ENCODE results near the gene SLC2A10. TPM values are rescaled to one million over a fixed set of nuclear protein-coding genes. Genes with fewer than 3 reads are reported as not detected.
A peak's percentile ranks its signal among the peaks of the same experiment; 100 is the strongest.

The SLC2A10 gene
- total RNA-seq, 1 donor from 2014 or later, result 31.2 TPM

DNA sequence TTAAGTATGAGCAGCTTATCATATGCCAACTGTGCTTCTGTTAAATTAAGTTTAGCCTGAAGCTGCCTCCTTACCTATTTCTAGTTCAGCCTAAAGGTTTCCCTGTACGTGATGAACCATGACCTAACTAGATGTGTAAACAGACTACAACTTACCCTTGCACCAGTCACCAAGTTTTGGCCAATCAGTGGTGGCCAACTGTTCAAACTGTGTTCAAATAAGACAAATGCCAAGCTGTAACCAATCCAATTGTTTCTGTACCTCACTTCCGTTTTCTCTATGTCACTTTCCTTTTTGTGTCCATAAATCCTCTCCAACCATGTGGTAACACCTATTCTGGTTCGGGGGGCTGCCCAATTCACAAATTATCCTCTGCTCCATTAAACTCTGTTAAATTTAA, 6.0 kb upstream of the SLC2A10 start:
- no peak for DNase-seq

DNA sequence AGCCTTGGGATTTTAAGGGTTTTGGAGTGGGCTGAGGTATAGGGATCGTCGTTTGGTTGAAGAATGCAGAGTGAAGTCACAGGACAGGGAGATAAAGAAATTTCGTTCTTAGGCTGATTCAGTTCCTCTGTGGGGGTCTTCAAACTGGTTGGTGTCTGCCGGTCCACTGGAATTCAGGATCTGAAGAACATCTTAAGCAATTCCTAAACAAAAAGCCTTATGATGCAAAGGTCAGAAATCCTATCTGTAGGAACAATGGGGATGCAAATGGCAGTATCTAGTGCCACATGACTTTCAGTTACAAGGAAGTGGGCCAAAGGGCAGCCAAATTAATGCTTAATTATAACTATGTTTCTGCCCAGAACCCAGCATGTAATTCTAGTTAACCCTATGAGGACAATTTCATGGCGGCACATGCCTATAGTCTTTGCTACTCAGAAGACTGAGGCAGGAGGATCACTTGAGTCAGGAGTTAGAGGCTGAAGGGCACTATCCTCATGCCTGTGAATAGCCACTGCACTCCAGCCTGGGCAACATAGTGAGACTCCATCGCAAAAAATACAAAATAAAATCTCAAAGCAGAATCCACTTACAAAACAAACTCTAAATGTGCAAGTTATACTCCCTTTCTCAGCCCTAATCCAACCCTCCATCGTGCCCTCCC, 4.6 kb upstream of the SLC2A10 start:
- DNase-seq, result no peak

DNA sequence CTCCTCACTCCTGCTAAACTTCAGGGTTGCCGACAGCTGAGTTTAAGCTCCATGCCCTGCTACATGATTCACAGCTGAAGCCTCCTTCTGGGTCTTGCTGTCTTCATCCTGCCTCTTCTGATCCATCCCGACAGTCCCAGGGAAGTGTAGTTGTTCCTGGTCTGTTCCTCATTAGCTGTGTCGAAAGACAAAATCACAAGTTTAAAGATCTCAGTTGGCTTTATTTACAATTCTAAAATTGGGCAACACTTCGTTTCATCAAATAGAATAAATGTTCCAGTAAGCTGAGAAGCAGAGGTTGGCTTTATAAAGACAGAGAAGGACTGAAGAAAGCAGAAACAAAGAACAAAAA, 4.1 kb upstream of the SLC2A10 start:
- no peak for DNase-seq

DNA sequence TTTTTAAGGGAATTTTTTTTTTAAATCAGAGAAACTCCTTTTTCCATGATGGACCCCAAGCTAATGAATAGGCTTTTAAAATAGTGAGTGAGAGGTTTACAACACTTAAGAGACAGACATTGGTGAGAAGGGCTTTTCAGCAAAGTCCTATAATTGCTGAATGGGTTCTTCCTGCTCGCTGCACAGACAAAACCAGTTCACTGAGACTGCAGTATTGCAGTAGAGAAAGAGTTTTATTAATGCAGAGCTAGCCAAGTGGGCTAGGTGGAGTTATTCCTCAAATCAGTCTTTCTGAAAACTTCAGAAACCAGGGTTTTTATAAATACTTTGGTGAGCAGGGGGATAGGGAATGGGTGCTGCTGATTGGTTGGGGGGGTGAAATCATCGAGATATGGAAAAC, 3.2 kb upstream of the SLC2A10 start:
- DNase-seq, result no peak

DNA sequence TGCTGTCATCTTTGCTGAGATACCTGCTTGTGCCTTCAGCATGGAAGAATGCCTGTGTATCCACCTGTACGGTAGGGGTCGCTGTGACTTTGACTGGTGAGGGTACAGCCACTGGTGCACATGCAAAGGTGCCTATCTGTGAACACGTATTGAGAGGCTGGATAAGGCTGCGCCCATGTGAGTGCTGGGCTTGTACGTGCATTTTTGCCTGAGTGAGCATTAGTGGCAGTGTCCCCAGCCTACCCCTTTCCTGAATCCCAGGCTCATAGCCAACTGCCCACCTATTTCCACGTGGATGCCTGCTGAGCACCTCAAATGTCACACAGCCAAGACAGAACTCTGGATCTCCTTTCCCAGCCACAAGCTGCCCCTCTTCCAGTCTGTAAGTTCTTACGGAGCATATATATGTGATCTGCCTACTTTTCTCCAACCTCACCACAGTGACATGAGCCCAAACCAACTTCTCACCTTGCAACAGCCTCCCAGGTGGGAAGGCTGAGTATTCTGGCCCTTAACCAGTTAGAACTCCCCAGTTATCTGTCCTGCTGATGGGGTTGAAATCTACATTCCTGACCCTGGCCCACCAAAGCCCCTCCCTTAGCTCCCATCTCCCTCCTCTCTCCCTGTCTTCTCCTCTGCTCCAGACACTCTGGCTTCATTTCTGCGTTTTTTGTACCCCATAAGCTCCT, 1.1 kb upstream of the SLC2A10 start:
- DNase-seq, result peak; percentile 41

DNA sequence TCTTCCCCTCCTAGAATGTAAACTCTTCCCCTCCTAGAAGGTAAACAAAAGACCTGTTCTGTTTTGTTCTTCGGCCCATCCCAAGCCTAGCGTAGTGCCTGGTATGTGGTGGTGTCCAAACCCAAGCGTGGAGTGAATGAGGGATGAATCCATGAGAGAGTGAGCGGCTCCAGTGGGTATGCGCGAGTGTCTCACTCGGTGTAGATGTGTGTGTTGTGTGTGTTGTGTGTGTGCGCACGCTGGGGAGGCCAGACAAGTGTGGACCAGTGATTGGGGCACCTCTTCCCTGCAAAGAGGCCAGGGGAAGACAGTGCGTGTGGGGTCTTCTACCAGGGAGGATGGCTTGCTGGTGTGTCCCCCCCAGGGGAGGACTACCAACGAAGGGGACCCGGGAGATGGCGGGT, 392 bp upstream of the SLC2A10 start:
- peak; percentile 56 for DNase-seq

DNA sequence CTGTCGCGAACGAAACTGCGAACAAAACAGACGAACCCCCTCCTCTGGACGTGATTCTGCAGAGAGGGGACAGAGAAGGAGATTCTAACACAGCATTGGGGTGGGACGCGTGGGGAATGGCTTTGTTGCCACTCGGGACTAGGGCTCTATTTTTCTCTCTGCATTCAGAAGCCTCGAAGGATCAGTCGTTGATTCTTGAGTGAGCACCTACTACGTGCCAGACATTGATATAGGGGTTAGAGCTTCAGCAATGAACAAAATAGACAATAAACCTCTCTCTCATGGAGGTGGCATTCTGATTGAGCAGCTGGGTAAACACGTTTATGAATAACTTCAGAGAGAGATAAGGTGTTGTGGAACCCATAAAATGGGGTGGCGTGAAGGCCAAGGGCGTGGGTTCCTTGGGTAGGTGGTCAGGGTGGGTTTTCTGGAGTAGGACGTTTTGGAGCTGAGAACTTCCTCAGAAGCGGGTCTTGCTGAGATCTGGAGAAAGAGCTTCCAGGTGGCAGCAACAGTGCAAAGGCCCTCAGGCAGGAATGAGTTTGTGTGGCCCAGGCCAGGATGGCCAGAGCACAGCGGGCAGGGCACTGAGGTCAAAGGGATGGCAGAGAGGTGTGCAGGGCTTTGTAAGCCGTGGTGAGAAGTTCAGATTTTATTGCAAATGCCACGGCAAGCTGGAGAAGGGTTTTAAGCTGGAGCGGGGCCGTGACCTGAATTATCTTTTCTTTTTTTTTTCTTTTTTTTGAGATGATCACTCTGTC, 884 bp downstream of the SLC2A10 start:
- DNase-seq, result no peak

DNA sequence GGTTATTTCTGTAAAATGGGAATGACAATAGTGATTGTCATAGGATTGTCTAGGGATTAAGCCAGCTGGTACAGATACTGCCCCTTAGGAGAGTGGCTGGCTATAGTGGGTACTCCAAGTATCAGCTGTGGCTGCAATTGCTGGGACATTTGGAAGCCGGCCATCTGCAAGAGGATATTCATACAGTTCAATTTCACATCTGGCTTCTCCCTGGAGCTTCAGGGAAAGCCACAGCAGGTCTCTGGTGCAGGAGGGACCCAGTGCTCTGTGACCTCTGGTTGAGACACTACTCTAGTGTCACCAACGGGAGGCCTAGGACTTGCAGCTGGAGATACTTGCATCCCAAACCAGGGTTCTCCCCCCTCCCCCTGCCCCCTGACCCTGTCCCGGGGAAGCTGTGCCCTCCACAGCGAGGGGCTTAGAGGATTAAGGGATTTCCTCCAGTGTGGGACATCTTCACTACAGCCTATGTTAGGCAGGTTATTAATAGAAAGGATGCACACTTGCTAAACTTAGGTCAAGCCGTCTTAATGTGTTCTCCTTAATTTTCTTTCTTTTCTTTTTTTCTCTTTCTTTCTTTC, 2.7 kb downstream of the SLC2A10 start:
- DNase-seq, result peak; percentile 71

DNA sequence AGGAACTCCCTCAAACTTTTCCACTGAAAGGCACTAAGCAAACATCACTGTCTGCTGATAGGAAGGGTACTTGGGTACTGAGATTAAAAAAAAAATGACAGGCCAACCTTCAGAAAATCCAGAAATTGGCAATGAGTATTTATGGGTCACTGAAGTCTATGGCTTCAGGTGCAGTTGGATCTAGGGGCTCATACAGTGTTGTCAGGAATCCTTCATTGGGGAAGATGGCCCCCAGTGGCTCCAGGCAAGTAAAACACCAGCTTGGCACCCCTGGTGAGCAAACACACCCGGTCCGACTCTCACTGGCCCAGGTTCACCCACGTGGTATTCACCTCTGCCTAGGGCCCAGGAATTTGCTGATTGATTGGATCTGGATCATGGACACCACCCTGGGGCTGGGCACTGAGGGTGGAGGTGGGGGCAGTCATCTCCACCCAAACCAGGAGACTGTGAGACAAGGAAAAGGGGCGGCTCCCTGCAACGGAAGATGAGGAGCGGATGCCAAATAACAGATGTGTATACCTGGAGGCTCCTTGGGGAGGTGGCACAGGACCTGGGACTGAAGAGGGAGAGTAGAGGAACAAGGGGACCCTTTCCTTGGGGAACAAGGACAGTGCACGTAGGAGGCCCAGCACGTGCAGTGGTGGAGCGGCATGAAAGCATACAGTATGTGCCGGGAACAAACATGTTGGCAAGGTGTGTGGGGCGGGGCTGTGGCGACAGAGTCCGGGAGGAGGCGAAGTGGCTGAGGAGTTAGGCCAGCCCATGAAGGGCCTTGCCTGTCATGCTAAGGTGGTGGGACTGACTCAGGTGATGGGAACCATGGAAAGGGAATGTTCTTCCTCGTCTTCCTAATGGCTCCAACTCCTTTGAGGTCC, 4.7 kb downstream of the SLC2A10 start:
- DNase-seq, result no peak

DNA sequence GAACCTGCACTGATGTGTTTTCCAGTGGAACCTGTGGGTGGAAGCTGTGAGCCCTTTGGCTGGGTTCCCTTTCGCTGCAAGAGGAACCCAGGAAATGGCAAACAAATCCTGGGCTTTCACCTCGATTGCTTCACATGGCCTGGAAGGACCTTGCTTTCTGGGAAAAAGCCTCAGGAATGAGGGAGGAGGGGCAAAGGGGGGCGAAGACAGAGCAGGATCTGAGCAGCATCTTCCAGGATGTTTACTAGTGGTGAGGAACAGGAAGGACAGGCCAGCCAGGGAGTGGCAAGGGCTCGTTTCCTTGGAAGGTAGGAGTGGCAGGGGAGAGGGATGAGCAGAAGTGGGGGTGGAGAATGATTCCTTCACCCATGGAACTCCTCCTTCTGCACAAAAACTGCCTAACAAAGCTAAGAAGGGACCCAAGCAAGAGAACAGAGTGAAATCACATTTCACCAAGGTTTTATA, 5.9 kb downstream of the SLC2A10 start:
- peak; percentile 12 for DNase-seq

DNA sequence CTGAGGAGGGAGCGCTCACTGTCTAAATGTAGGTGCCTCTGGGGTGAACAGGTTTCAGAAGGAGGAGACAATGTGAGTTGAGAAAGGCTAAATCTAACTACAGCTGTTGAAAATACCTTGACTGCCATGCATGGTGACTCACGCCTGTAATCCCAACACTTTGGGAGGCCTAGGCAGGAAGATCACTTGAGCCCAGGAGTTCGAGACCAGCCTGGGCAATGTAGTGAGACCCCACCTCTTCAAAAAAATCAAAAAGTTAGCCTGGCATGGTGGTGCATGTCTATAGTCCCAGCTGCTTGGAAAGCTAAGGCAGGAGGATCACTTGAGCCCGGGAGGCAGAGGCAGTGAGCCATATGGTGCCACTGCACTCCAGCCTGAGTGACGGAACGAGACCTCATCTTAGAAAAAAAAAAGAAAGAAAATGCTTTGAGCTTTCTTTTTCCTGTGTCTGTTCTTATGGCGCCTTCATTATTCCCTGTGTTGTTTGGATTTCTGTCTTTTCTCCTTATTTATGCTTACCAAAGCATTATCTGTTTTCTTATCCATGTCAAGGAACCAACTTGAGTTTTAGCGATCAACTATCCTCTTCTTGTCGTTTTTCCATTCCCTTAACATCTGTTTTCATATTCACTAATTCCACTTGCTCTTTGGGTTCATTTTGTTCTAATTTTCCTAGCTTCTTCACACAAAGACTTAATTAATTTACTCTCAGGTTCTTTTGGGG, 8.5 kb downstream of the SLC2A10 start:
- DNase-seq, result no peak

DNA sequence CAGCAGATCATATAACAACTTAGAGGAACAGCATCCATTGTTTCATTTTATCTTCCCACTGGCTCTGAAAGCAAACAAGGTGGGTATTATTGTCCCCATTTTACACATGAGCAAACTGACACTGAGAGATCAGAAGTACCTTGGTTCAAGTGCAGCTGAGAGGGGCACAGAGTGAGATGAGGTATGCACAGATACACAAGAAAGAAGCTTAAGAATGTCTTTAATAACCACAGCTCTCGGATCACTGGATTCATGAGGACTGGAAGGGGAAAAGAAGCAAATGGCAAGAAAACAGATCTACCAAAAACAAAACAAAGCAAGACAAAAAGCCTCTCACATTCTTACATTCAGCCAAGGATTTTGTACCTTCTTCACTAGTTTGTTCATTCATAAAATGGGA, 10.6 kb downstream of the SLC2A10 start:
- no peak for DNase-seq

DNA sequence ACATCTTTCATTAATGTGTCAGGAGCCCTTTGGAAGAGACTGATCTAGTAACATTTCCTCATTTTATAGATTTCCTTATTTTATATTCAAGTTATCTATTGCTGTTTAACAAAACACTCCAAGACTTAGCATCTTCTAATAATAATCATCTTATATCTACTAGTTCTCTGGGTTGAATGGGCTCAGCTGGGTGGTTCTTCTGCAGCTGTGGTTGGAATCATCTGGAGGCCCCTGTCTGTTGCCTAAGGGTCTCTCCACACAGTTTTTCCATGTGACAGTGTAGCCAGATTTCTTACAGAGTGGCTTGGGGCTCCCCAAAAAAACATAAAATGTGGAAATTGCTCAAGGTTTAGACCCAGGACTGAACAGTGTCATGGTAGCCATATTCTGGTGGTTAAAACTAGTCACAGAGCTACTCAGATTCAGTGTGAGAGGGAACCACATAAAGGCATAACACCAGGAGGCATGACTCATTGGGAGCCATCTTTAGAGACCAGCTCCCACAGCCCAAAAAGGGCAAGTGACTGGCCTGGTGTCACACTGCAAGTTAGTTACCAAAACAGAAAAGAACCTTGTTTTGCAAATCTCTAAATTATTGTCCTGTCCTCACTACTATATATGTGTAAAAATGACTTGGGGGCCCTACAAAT, 11.5 kb downstream of the SLC2A10 start:
- no peak for DNase-seq

DNA sequence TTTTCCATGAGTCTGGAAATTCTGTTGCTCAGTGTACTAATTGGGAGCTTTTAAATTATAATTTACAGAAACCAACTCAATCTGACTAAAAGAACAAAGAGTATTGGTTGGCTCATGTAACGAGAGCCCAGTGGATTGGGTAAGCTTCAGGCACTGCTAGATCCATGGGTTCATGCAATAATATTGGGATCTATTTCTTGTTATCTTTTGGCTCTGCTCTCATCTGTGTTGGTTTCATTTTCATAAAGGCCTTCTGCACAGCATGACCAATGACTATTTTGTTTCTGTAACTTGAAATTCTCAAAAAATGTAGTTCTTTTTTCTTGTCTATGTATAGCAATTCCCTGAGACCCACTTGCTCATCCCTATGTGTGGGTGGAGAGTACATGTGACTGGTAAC, 12.0 kb downstream of the SLC2A10 start:
- no peak for DNase-seq

DNA sequence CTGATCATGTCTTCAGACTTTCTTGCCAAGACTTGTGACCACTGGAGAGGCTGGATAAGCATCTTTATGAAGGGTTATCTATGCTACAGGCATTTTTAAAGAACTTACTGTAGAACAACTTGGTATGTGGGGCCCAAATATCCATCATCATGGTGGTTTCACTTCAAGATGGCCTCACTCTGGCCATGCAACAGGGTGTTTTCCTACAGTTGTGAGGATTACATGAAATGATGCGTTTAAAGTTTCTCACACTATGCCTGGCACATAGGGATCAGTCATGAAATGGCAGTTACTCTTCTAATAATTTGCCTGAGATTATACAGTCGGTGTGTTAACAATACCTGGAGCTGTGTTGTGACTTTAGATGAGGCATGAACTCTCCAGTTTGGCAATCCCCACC, 13.0 kb downstream of the SLC2A10 start:
- DNase-seq, result no peak

DNA sequence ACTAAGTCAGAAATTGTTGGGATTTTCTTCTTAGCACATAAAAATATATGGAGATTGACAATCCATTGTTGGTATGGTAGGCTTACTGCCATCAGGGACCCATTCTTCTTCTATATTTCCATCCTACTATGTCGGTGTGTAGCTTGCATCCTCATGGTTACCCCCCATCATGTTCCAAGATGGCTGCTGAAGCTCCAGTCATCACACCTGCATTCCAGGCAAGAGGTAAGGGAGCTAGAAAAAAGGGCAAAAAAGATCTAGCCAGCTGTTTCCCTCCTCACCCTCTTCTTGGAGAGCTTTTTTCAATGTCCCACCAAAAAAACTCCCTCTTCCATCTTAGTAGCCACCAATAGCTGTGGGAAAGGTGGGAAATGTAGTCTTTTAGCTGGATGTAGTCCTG, 13.6 kb downstream of the SLC2A10 start:
- no peak for DNase-seq

DNA sequence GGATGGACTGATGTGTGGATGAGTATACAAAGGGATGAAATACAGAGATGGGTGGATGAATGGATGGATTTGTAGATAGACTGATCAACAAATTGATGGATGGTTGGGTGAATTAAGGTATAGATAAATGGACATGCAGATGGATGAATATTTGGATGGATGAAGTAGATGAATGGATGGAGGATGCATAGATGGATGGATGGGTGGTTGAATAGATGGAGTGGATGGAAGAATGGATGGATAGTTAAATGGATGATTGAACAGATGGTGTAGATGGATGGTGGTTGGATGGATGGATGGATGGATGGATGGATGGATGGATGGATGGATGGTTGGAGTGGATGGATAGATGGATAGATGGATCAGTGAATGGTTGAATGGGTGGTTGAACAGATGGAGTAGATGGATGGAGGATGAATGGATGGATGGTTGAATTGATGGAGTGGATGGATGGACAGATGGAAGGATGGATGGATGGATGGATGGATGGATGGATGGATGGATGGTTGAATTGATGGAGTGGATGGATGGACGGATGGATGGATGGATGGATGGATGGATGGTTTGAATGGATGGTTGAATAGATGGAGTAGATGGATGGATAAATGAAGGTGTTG, 15.0 kb downstream of the SLC2A10 start:
- no peak for DNase-seq

DNA sequence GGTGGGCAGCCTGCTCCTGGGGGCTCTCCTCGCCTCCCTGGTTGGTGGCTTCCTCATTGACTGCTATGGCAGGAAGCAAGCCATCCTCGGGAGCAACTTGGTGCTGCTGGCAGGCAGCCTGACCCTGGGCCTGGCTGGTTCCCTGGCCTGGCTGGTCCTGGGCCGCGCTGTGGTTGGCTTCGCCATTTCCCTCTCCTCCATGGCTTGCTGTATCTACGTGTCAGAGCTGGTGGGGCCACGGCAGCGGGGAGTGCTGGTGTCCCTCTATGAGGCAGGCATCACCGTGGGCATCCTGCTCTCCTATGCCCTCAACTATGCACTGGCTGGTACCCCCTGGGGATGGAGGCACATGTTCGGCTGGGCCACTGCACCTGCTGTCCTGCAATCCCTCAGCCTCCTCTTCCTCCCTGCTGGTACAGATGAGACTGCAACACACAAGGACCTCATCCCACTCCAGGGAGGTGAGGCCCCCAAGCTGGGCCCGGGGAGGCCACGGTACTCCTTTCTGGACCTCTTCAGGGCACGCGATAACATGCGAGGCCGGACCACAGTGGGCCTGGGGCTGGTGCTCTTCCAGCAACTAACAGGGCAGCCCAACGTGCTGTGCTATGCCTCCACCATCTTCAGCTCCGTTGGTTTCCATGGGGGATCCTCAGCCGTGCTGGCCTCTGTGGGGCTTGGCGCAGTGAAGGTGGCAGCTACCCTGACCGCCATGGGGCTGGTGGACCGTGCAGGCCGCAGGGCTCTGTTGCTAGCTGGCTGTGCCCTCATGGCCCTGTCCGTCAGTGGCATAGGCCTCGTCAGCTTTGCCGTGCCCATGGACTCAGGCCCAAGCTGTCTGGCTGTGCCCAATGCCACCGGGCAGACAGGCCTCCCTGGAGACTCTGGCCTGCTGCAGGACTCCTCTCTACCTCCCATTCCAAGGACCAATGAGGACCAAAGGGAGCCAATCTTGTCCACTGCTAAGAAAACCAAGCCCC, 16.0 kb downstream of the SLC2A10 start:
- no peak for DNase-seq

DNA sequence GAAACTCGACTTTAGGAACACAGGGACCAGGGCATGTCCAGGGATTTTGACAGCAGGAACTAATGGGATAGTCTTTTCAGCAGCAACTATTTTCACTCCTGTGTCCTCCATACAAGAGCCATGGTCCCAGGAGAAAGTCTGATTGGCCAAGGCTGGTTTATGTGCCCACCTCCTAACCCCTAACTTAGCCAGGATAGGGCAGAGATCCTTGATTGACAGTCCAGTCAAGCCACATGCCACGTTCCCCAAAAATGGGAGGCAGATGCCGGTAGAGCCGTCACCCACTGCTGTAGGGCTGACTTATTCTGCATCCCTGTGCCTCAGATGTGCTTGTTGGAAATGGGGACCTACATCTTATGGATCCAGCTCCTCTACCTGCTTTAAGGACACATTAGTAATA, 22.3 kb downstream of the SLC2A10 start:
- no peak for DNase-seq
